GM18526 (cell line): ENCODE data around the gene SHANK3.

ENCODE experiments used
- POLR2A ChIP-seq: IDR thresholded peaks from 3 replicates; pipeline ENCODE4 v1.6.1; 2011; ENCODE audit not compliant: insufficient read length; ENCODE audit errors: extremely low read depth

The SHANK3 gene

GRCh38 chr22:50721257-50721844 lies 48.7 kb downstream of the SHANK3 start:
- no peak for TF ChIP-seq POLR2A

GRCh38 chr22:50722048-50722701 lies 49.6 kb downstream of the SHANK3 start:
- TF ChIP-seq POLR2A = no peak
